HepG2 (cell line): ENCODE data around the gene GANC. TPM values are rescaled to one million over a fixed set of nuclear protein-coding genes. Genes with fewer than 3 reads are reported as not detected.

Source experiments
- DMTF1 ChIP-seq: sonication (generic); formaldehyde crosslinking; IDR thresholded peaks from 2 replicates; pipeline ENCODE4 v1.4.0; 2020; ENCODE audit warnings: mild to moderate bottlenecking, missing genetic modification reagents
- DPF2 ChIP-seq: sonication (generic); formaldehyde crosslinking; IDR thresholded peaks from 2 replicates; pipeline ENCODE4 v1.4.0; 2020; ENCODE audit warnings: mild to moderate bottlenecking, low read depth, missing genetic modification reagents, borderline replicate concordance
- FOXP1 ChIP-seq, 2 experiments: fragments of 450-650 bp in 1 of 2; IDR thresholded peaks; 2 replicates each; pipeline ENCODE4 v1.6.1; 2017 to 2018; ENCODE audit warnings: antibody characterized with exemption in 1 of 2
- HMGA1 ChIP-seq: sonication (generic); formaldehyde crosslinking; conservative IDR thresholded peaks from 2 replicates; pipeline ENCODE4 v1.4.0; 2020; ENCODE audit warnings: missing genetic modification reagents
- MIER3 ChIP-seq: IDR thresholded peaks from 2 replicates; pipeline ENCODE4 v1.6.1; 2016; ENCODE audit warnings: missing compliant biosample characterization, borderline replicate concordance
- PPARG ChIP-seq: conservative IDR thresholded peaks from 2 replicates; pipeline ENCODE4 v1.6.1; 2016; ENCODE audit warnings: missing biosample characterization, missing genetic modification reagents
- RBM22 ChIP-seq: fragments of 200-400 bp; formaldehyde crosslinking; optimal IDR thresholded peaks from 2 replicates; pipeline ENCODE3; 2017; ENCODE audit warnings: mild to moderate bottlenecking, low read length, moderate library complexity
- RERE ChIP-seq: IDR thresholded peaks from 2 replicates; pipeline ENCODE4 v1.6.1; 2016; ENCODE audit warnings: low read depth, missing genetic modification reagents, missing compliant biosample characterization
- SRY ChIP-seq: sonication (generic); formaldehyde crosslinking; IDR thresholded peaks from 2 replicates; pipeline ENCODE4 v1.8.0; 2022; ENCODE audit warnings: mild to moderate bottlenecking, missing genetic modification reagents
- ZNF282 ChIP-seq: fragments of 450-650 bp; IDR thresholded peaks from 2 replicates; pipeline ENCODE4 v1.6.1; 2018; ENCODE audit not compliant: partially characterized antibody
- ZNF343 ChIP-seq: sonication (generic); formaldehyde crosslinking; IDR thresholded peaks from 2 replicates; pipeline ENCODE4 v1.4.0; 2020; ENCODE audit warnings: mild to moderate bottlenecking, missing genetic modification reagents
- ZNF513 ChIP-seq: sonication (generic); formaldehyde crosslinking; conservative IDR thresholded peaks from 2 replicates; pipeline ENCODE4 v1.5.0; 2020; ENCODE audit warnings: missing genetic modification reagents
- polyA plus RNA-seq, 8 experiments: library from polyadenylated mRNA; depleted of rRNA in 3 of 8; stranded (reverse) in 7 of 8; unstranded in 1 of 8; fragments of >200 nt; fragmentation: Illumina TruSeq in 4 of 8; extraction: Trizol in 4 of 8; gene quantifications; 2 replicates each; pipeline versions ENCODE4 v1.2.1 to v1.2.3, GENCODE V29; 2011 to 2016; ENCODE audit warnings: low read depth in 4 of 8, missing spikeins in 1 of 8, mixed read lengths in 1 of 8; ENCODE audit not compliant: insufficient read depth in 1 of 8
- total RNA-seq, 5 experiments: library from RNA; depleted of rRNA; stranded (reverse); fragments of >200 nt; fragmentation: Illumina TruSeq; extraction: Trizol; gene quantifications; 2 replicates each; pipeline ENCODE4 v1.2.3, GENCODE V29; 2016; ENCODE audit warnings: low read depth in 1 of 5
- TF ChIP-seq, protein P1 (sequence below): sonication (generic); formaldehyde crosslinking; IDR thresholded peaks from 2 replicates; pipeline ENCODE4 v1.4.0; 2020; ENCODE audit warnings: missing genetic modification reagents
- TF ChIP-seq, protein P2 (sequence below): sonication (generic); formaldehyde crosslinking; conservative IDR thresholded peaks from 2 replicates; pipeline ENCODE4 v1.4.0; 2020; ENCODE audit warnings: missing genetic modification reagents

Gene GANC
- total and polyA plus RNA-seq, 2 of the 13 experiments (the other 11 are each of a cell fraction or from before 2014, with no cell fraction given): 17.0 to 21.0 TPM

DNA sequence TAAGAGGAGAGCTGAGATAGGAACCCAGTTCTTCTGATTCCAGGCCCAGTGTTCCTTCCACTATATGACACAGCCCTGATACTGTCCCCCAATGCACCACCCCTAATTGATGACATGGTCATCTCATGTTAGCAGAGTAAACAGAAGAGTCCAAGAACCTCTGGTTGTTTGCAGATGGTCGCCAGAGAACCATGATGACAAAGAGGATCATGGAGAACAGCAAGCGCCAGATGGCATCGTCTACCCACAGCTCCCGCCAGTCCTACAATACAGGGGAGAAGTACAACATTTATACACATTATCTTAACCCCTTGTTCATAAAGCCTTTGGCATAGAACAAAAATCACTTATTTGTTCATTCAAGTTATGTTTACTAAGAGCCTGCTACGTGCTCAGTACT, 46.4 kb upstream of the GANC start (continued):
- TF ChIP-seq RERE (CRISPR knock-in tag): no peak
- TF ChIP-seq DPF2: peak; percentile 21; the same call in 1 of the 2 replicates
- TF ChIP-seq, protein P1, sequence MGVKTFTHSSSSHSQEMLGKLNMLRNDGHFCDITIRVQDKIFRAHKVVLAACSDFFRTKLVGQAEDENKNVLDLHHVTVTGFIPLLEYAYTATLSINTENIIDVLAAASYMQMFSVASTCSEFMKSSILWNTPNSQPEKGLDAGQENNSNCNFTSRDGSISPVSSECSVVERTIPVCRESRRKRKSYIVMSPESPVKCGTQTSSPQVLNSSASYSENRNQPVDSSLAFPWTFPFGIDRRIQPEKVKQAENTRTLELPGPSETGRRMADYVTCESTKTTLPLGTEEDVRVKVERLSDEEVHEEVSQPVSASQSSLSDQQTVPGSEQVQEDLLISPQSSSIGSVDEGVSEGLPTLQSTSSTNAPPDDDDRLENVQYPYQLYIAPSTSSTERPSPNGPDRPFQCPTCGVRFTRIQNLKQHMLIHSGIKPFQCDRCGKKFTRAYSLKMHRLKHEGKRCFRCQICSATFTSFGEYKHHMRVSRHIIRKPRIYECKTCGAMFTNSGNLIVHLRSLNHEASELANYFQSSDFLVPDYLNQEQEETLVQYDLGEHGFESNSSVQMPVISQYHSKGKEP (CRISPR knock-in tag): no peak
- no peak for TF ChIP-seq ZNF282
- 0 out of 2 replicates have a peak, but pooled peaks have one; percentile 21 for TF ChIP-seq MIER3 (CRISPR knock-in tag)
- no peak for TF ChIP-seq ZNF513 (CRISPR knock-in tag)
- no peak for TF ChIP-seq PPARG
- TF ChIP-seq RBM22: no peak
- TF ChIP-seq FOXP1 (IDR thresholded peaks at IDR 0.05): no peak
- TF ChIP-seq FOXP1 (CRISPR knock-in tag; IDR thresholded peaks at IDR 0.05): 0 out of 2 replicates have a peak, but pooled peaks have one; percentile 11
- no peak for TF ChIP-seq DMTF1 (CRISPR knock-in tag)
- TF ChIP-seq, protein P2, sequence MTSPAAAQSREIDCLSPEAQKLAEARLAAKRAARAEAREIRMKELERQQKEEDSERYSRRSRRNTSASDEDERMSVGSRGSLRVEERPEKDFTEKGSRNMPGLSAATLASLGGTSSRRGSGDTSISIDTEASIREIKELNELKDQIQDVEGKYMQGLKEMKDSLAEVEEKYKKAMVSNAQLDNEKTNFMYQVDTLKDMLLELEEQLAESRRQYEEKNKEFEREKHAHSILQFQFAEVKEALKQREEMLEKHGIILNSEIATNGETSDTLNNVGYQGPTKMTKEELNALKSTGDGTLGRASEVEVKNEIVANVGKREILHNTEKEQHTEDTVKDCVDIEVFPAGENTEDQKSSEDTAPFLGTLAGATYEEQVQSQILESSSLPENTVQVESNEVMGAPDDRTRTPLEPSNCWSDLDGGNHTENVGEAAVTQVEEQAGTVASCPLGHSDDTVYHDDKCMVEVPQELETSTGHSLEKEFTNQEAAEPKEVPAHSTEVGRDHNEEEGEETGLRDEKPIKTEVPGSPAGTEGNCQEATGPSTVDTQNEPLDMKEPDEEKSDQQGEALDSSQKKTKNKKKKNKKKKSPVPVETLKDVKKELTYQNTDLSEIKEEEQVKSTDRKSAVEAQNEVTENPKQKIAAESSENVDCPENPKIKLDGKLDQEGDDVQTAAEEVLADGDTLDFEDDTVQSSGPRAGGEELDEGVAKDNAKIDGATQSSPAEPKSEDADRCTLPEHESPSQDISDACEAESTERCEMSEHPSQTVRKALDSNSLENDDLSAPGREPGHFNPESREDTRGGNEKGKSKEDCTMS (CRISPR knock-in tag): no peak
- TF ChIP-seq ZNF343 (CRISPR knock-in tag): no peak
- no peak for TF ChIP-seq HMGA1 (CRISPR knock-in tag)
- no peak for TF ChIP-seq SRY (CRISPR knock-in tag)
